GM12874 (cell line): Measurements from ENCODE around the gene CHAC1.

Experiments used
- CTCF ChIP-seq: IDR thresholded peaks from 2 replicates; pipeline ENCODE4 v1.5.1; 2011; ENCODE audit warnings: low read depth, mild to moderate bottlenecking, control low read depth, low read length, moderate library complexity; ENCODE audit not compliant: insufficient read depth

The CHAC1 gene

GRCh38 chr15:40930430-40931299 lies 22.6 kb upstream of the CHAC1 start:
- TF ChIP-seq CTCF = peak; percentile 84

GRCh38 chr15:40931300-40932142 lies 21.8 kb upstream of the CHAC1 start:
- TF ChIP-seq CTCF = no peak

- no peak for TF ChIP-seq CTCF
Observed at GRCh38 chr15:40932156-40932555, 21.1 kb upstream of the CHAC1 start.

- no peak for TF ChIP-seq CTCF
Observed at GRCh38 chr15:40932649-40933516, 20.4 kb upstream of the CHAC1 start.

- no peak for TF ChIP-seq CTCF
Observed at GRCh38 chr15:40933517-40933902, 19.8 kb upstream of the CHAC1 start.

- no peak for TF ChIP-seq CTCF
Observed at GRCh38 chr15:40934457-40934856, 18.8 kb upstream of the CHAC1 start.
